Heart right ventricle (tissue), 16 donors: Measurements from ENCODE around the gene RHBG. TPM values are rescaled to one million over a fixed set of nuclear protein-coding genes. Genes with fewer than 3 reads are reported as not detected.

Experiments used
- ATAC-seq, 8 donors: fragments of 200-7000 bp; cut with Tn5 transposase; one replicate each; pipeline ENCODE4 v1.9.1; 2020; ENCODE audit warnings: mild to moderate bottlenecking in 8 of 8, moderate library complexity in 8 of 8, moderate number of reproducible peaks in 1 of 8
- DNase-seq, 2 donors: peaks; one replicate each; pipeline ENCODE4 v3.0.0-alpha.2; 2020
- H3K27ac ChIP-seq, 10 donors: fragments of 200-600 bp; sonication (generic) in 2 of 10; one replicate each; pipeline versions ENCODE4 v1.5.0 to v1.8.0; 2020 to 2022; ENCODE audit warnings: mild to moderate bottlenecking in 3 of 10
- H3K27me3 ChIP-seq, 7 donors: fragments of 200-600 bp; one replicate each; pipeline ENCODE4 v1.8.0; 2021 to 2022; ENCODE audit warnings: mild to moderate bottlenecking in 2 of 7
- H3K36me3 ChIP-seq, 9 donors: fragments of 200-600 bp; sonication (generic) in 1 of 9; one replicate each; pipeline versions ENCODE4 v1.5.0 to v1.8.0; 2020 to 2022; ENCODE audit warnings: mild to moderate bottlenecking in 2 of 9
- H3K4me1 ChIP-seq, 9 donors: fragments of 200-600 bp; sonication (generic) in 1 of 9; one replicate each; pipeline versions ENCODE4 v1.5.0 to v1.8.0; 2020 to 2022; ENCODE audit warnings: mild to moderate bottlenecking in 4 of 9
- H3K4me3 ChIP-seq, 10 donors: fragments of 200-600 bp; sonication (generic) in 2 of 10; one replicate each; pipeline versions ENCODE4 v1.5.0 to v1.8.0; 2020 to 2022; ENCODE audit warnings: mild to moderate bottlenecking in 7 of 10, moderate library complexity in 2 of 10
- H3K9me3 ChIP-seq, 11 donors: fragments of 200-600 bp in 10 of 11; sonication (generic) in 2 of 11; one replicate each; pipeline versions ENCODE4 v1.5.0 to v1.8.0; 2013 to 2022; ENCODE audit warnings: mild to moderate bottlenecking in 2 of 11, control low read depth in 1 of 11, moderate library complexity in 1 of 11
- CTCF ChIP-seq, 9 donors: fragments of 200-600 bp; sonication (generic) in 2 of 9; IDR thresholded peaks; one replicate each; pipeline versions ENCODE4 v1.5.0 to v1.8.0; 2021 to 2022; ENCODE audit warnings: antibody characterized with exemption in 9 of 9, mild to moderate bottlenecking in 5 of 9, moderate library complexity in 1 of 9
- WGBS, 2 donors: extraction: QIAGEN DNeasy Blood & Tissue Kit; methylation state at CpG; one replicate each; pipeline ENCODE4 v1.1.7; 2013; ENCODE audit warnings: inconsistent platforms in 1 of 2; 5-methylcytosine and 5-hydroxymethylcytosine counted together
- intact Hi-C, 10 donors: fragments of 100-400 bp; cut with DNase I; formaldehyde crosslinking; loops; one replicate each; pipeline versions ENCODE4 v1.11.1 to v1.14.2; 2022
- polyA plus RNA-seq, 2 donors: library from polyadenylated mRNA; stranded (reverse); fragments of 200-250 nt; gene quantifications; one replicate each; pipeline ENCODE4 v1.2.3, GENCODE V29; 2013
- total RNA-seq, 10 donors: library from RNA; stranded (reverse); fragmentation: NEBNext Ultra II Directional in 3 of 10; extraction: Animal tissue kit (Norgen Biotek cat#: 25700) in 3 of 10; gene quantifications; one replicate each; pipeline versions ENCODE4 v1.2.1 to v1.2.4, GENCODE V29; 2021 to 2023
- donor health status: Arrhythmogenic right ventricular cardiomyopathy.
- donor health status: ischemic (EF 13 %, LVEDD 7.1; RV severe dilation, severe dysfunction).
- donor health status: healthy with polysubstance abuse.
- donor health status: DM: no; HTN: yes; CAD: no.
- donor health status: DM: no; HTN: no; CAD: no.
- donor health status: ischemic (EF 25% LVEDD 6.9; RV normal size, moderate dysfunction).
- donor health status: ischemic (EF 25% LVEDD 5.7; RV mildly dilated, moderate dysfunction).
- donor health status: healthy.
- donor health status: DM: yes; HTN: yes; CAD: no.
- donor health status: Ischemic cardiomyopathy.
- donor health status: ischemic (EF 35%, LVEDD 5.7; RV mildly dilated, moderate dysfunction).
- donor health status: nonischemic (EF 11% LVEDD 7.7; RV severe dilation, severe dysfunction).
- donor health status: DM: yes; HTN: yes; CAD: no.
- donor health status: PGD.
- donor health status: ischemic (EF 29% LVEDD 5.4; RV normal size, mild dysfunction).
- donor health status: nonischemic (EF 23%, LVEDD 6.1; RV moderate dilation, normal function).

RHBG gene
- total and polyA plus RNA-seq, 12 donors = not detected

DNA sequence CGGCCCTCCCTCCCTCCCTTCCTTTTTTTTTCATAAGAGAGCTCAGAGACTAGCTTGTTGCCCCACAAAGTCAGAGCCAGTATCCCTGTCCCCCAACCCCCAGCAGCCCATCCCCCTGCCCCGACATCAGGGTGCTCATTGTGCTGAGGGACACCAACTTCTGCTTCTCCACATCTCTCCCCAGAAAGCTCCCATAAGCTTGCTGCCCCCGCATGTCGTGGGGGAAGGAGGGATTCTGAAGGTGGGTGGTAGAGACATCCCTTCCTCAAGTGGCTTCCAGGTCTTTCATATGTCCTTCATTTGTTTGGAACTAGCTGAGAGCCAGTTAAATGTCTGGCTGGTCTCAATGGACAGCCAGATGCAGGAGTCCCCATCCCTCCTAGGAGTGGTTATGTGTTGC is 41.2 kb downstream of the RHBG start:
- peaks cover 0 to 94% (median 71%) of the 10 kb centered on the region in 7 donors for H3K27me3 ChIP-seq
- no peaks in the 10 kb centered on the region for H3K36me3 ChIP-seq
- H3K9me3 ChIP-seq = no peaks in the 10 kb centered on the region
- 74 to 78% methylated on average over 4 of the region's 4 CpGs for WGBS, 2 donors
- no peak overlapping the region for H3K4me3 ChIP-seq
- TF ChIP-seq CTCF (IDR thresholded peaks at IDR 0.05) = no peak
- no peak for ATAC-seq
- no peak for DNase-seq
- no peaks in the 10 kb centered on the region for H3K4me1 ChIP-seq
- intact Hi-C loops = no loop called here
- no peak overlapping the region for H3K27ac ChIP-seq

DNA sequence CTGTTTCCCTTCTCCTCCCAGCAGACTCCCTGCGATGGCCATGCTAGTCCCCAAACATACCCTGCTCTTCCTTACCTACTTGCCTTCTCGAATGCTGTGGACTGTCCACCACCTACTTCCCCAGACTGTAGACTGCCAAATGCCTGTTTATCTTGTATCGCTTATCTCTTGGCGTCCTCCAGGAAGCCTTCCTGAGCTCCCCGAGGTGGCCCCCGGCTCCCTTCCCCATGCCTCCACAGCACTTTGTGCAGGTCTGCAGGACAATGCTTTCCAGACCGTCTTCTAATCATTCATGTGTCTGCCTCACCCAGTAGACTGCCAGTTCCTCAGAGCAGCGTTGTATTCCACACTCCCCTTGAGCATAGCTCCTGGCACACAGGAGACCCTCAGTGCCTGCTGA is 41.7 kb downstream of the RHBG start:
- H3K4me3 ChIP-seq = no peak overlapping the region
- TF ChIP-seq CTCF (IDR thresholded peaks at IDR 0.05) = no peak
- intact Hi-C loops = no loop called here
- WGBS, 2 donors = 62 to 67% methylated on average over 8 of the region's 8 CpGs
- H3K4me1 ChIP-seq = no peaks in the 10 kb centered on the region
- H3K27ac ChIP-seq = no peak overlapping the region
- DNase-seq (no peak), ATAC-seq (no peak)
- no peaks in the 10 kb centered on the region for H3K36me3 ChIP-seq
- no peaks in the 10 kb centered on the region for H3K9me3 ChIP-seq
- H3K27me3 ChIP-seq = peaks cover 0 to 94% (median 71%) of the 10 kb centered on the region in 7 donors

DNA sequence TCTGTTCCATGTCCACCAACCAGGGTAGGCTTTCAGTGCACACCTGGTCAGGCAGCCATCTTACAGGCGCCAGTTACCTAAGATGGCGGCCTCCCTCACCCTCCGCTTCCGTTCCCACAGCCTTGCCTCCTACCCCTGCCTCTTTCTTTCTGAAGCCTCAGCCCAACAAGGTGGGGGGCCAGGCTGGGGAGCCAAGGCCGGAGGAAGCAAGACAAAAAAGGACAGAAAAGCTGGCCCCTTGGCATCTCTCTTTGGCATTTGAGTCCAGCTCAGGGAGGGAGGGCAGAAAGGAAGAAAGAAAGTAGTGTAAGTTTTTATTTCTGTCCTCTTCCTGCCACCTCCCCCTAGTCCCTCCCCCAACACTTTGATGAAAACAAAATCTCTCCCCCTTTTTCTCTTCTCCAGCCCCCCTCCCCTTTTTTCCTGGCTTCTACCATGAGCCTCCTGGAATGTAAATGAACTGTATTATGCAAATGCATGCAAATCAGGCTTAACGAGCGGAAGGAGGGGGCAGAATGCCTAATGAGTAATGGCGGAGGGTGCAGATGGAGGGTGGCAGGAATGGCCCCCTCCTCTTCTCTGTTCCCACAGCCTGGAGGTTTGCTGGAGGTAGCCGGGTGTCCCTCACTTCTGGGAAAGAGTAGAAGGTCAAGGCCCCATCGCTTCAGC is 43.8 kb downstream of the RHBG start:
- no peaks in the 10 kb centered on the region for H3K9me3 ChIP-seq
- DNase-seq (no peak), ATAC-seq (no peak)
- H3K27me3 ChIP-seq = peaks cover 0 to 94% (median 71%) of the 10 kb centered on the region in 7 donors
- no peaks in the 10 kb centered on the region for H3K36me3 ChIP-seq
- intact Hi-C loops = no loop called here
- TF ChIP-seq CTCF (IDR thresholded peaks at IDR 0.05) = no peak
- no peaks in the 10 kb centered on the region for H3K4me1 ChIP-seq
- no peak overlapping the region for H3K4me3 ChIP-seq
- WGBS, 2 donors = 83 to 85% methylated on average over 10 of the region's 10 CpGs
- H3K27ac ChIP-seq = no peak overlapping the region

DNA sequence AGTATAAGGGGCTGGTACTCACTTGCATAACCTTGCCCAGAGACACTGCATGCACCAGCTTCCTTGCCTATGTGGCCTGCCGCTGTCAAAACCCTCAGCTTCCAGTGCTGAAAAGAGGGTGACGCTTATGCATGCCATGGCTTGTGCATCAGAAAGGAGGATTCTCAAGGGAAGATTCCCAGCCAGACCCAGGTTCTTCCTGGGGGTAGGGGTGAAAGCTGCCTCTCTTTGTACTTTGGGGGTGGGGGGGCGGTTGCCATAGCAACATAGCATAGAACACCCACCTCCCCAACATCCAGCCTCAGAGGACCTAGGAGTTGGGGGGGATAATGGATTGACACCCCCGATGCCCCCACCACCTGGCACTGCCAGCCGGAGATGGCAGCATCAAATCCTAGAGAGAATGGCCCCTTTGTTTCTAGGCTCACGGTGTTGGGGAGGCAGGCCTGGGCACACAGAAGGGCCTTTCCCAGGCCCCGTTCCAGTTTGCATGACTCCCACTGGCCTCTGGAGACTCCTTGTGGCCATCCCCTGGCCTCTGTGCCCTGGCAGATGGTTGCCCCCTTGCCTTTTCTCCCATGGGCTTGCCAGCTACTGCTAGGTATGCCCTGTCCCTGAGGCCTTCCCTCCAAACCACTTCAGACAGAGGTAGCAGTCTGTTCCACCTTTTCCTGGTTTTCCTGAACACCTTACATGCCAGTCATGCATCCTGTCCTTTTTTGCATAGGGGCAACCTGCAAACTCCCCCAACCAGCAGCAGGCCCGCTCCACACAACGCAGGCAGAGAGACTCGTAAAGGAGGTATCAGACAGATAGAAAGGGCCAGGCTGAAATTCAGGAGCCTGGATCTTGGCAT is 44.6 kb downstream of the RHBG start:
- Histone ChIP-seq H3K4me3 (no peak overlapping the region), H3K9me3 (no peaks in the 10 kb centered on the region), H3K4me1 (no peaks in the 10 kb centered on the region), H3K27me3 (peaks cover 0 to 96% (median 71%) of the 10 kb centered on the region in 7 donors), H3K36me3 (no peaks in the 10 kb centered on the region), H3K27ac (no peak overlapping the region)
- ATAC-seq (no peak), DNase-seq (no peak)
- intact Hi-C loops = no loop called here
- TF ChIP-seq CTCF (IDR thresholded peaks at IDR 0.05) = no peak
- 71 to 73% methylated on average over 10 of the region's 10 CpGs for WGBS, 2 donors
